OCI-LY3 (cell line): ENCODE measurements around the gene RHOT1.
A peak's percentile ranks its signal among the peaks of the same experiment; 100 is the strongest.

Source experiments
- H2AFZ ChIP-seq: fragments of 200-600, 300-600 bp; shearing (Covaris generic); 2 replicates; pipeline ENCODE4 v1.6.0; 2014; ENCODE audit warnings: antibody characterized with exemption, low read depth, low read length
- H3K27ac ChIP-seq: fragments of 200-600, 300-600 bp; sonication (generic); 2 replicates; pipeline ENCODE4 v1.5.1; 2014; ENCODE audit warnings: mild to moderate bottlenecking, low read length, moderate library complexity, mixed read lengths
- H3K27me3 ChIP-seq: fragments of 200-600, 300-600 bp; sonication (generic); 2 replicates; pipeline ENCODE4 v1.6.1; 2014; ENCODE audit warnings: low read depth, low read length, mixed read lengths
- H3K36me3 ChIP-seq: fragments of 200-600, 300-600 bp; sonication (generic); replicated peaks from 2 replicates; pipeline ENCODE3; 2014; ENCODE audit warnings: low read depth, low read length, mixed read lengths
- H3K4me1 ChIP-seq: fragments of 300-600, 200-600 bp; sonication (generic); 2 replicates; pipeline ENCODE4 v1.6.1; 2014; ENCODE audit warnings: low read length, mixed read lengths
- H3K4me2 ChIP-seq: fragments of 200-600, 300-600 bp; sonication (generic); 2 replicates; pipeline ENCODE4 v1.6.1; 2014; ENCODE audit warnings: low read length, mixed read lengths
- H3K4me3 ChIP-seq: fragments of 300-600, 200-600 bp; sonication (generic); 2 replicates; pipeline ENCODE4 v1.5.1; 2014; ENCODE audit warnings: antibody characterized with exemption, mild to moderate bottlenecking, low read length, moderate library complexity
- H3K79me2 ChIP-seq: fragments of 300-600, 200-600 bp; shearing (Covaris generic); 2 replicates; pipeline ENCODE4 v1.6.1; 2014; ENCODE audit warnings: mild to moderate bottlenecking, low read length, mixed read lengths
- H3K9ac ChIP-seq: fragments of 300-600, 200-600 bp; shearing (Covaris generic); 2 replicates; pipeline ENCODE4 v1.6.0; 2014; ENCODE audit warnings: mild to moderate bottlenecking, low read length, moderate library complexity
- H3K9me3 ChIP-seq: fragments of 200-600, 300-600 bp; shearing (Covaris generic); 2 replicates; pipeline ENCODE4 v1.6.1; 2014; ENCODE audit warnings: low read length, mixed read lengths; ENCODE audit not compliant: insufficient read depth
- H4K20me1 ChIP-seq: fragments of 200-600, 300-600 bp; sonication (generic); 2 replicates; pipeline ENCODE4 v1.6.1; 2016; ENCODE audit warnings: low read length, mixed read lengths; ENCODE audit not compliant: insufficient read depth
- CTCF ChIP-seq: fragments of 200-600, 300-600 bp; sonication (generic); IDR thresholded peaks from 2 replicates; pipeline ENCODE4 v1.5.1; 2014; ENCODE audit warnings: antibody characterized with exemption, low read length, low read depth
- EZH2phosphoT487 ChIP-seq: fragments of 200-600 bp; shearing (Covaris generic); IDR thresholded peaks from 2 replicates; pipeline ENCODE4 v1.6.1; 2018; ENCODE audit warnings: antibody characterized with exemption, mixed run types, low read depth

Gene RHOT1

GRCh38 chr17:32253117-32253611 lies 110.9 kb downstream of the RHOT1 start:
- no peak overlapping the region for H3K4me3 ChIP-seq
- H3K4me2 ChIP-seq: no peak overlapping the region
- no peaks in the 10 kb centered on the region for H3K9me3 ChIP-seq
- H3K36me3 ChIP-seq: no peaks in the 10 kb centered on the region
- H3K79me2 ChIP-seq: no peaks in the 10 kb centered on the region
- H3K9ac ChIP-seq: no peak overlapping the region
- TF ChIP-seq EZH2phosphoT487 (no peak), CTCF (peak; percentile 96)
- no peak overlapping the region for H3K27ac ChIP-seq
- peaks cover 26% of the 10 kb centered on the region for H3K27me3 ChIP-seq
- H4K20me1 ChIP-seq: no peaks in the 10 kb centered on the region
- H2AFZ ChIP-seq: no peak overlapping the region
- H3K4me1 ChIP-seq: peaks cover 10% of the 10 kb centered on the region

- Histone ChIP-seq H3K27ac (no peak overlapping the region), H3K4me3 (no peak overlapping the region), H3K79me2 (no peaks in the 10 kb centered on the region), H3K27me3 (peaks cover 47% of the 10 kb centered on the region), H3K36me3 (no peaks in the 10 kb centered on the region), H3K9me3 (no peaks in the 10 kb centered on the region), H2AFZ (0 out of 2 replicates have a peak overlapping the region, but pooled peaks have one; percentile 11), H3K4me2 (peak overlapping the region; percentile 19; the same call in 1 of the 2 replicates), H4K20me1 (no peaks in the 10 kb centered on the region), H3K9ac (no peak overlapping the region), H3K4me1 (peaks cover 10% of the 10 kb centered on the region)
- TF ChIP-seq EZH2phosphoT487 (no peak), CTCF (no peak)
Observed at GRCh38 chr17:32256012-32256700, 113.9 kb downstream of the RHOT1 start.

- peaks cover 52% of the 10 kb centered on the region for H3K27me3 ChIP-seq
- no peak for TF ChIP-seq EZH2phosphoT487
- no peak for TF ChIP-seq CTCF
- no peaks in the 10 kb centered on the region for H3K9me3 ChIP-seq
- no peaks in the 10 kb centered on the region for H3K36me3 ChIP-seq
- peaks cover 10% of the 10 kb centered on the region for H3K4me1 ChIP-seq
- no peak overlapping the region for H3K9ac ChIP-seq
- no peaks in the 10 kb centered on the region for H3K79me2 ChIP-seq
- H2AFZ ChIP-seq: 0 out of 2 replicates have a peak overlapping the region, but pooled peaks have one; percentile 11
- peak overlapping the region; percentile 19; the same call in 1 of the 2 replicates for H3K4me2 ChIP-seq
- no peak overlapping the region for H3K4me3 ChIP-seq
- H4K20me1 ChIP-seq: no peaks in the 10 kb centered on the region
- no peak overlapping the region for H3K27ac ChIP-seq
Observed at GRCh38 chr17:32256701-32257019, 114.4 kb downstream of the RHOT1 start.

- TF ChIP-seq CTCF: no peak
- TF ChIP-seq EZH2phosphoT487: no peak
- H3K36me3 ChIP-seq: no peaks in the 10 kb centered on the region
- no peak overlapping the region for H3K9ac ChIP-seq
- peaks cover 67% of the 10 kb centered on the region for H3K27me3 ChIP-seq
- H3K9me3 ChIP-seq: no peaks in the 10 kb centered on the region
- no peak overlapping the region for H2AFZ ChIP-seq
- peaks cover 8% of the 10 kb centered on the region for H3K4me1 ChIP-seq
- peaks cover 5% of the 10 kb centered on the region; the same call in 1 of the 2 replicates for H4K20me1 ChIP-seq
- H3K27ac ChIP-seq: no peak overlapping the region
- H3K4me3 ChIP-seq: no peak overlapping the region
- no peak overlapping the region for H3K4me2 ChIP-seq
- H3K79me2 ChIP-seq: no peaks in the 10 kb centered on the region
Observed at GRCh38 chr17:32258383-32259140, 116.3 kb downstream of the RHOT1 start.
